Colonic mucosa (tissue), 4 donors: Measurements from ENCODE around the gene NUAK1. TPM values are rescaled to one million over a fixed set of nuclear protein-coding genes. Genes with fewer than 3 reads are reported as not detected.

ENCODE experiments used
- DNase-seq: peaks from one replicate; pipeline ENCODE4 v3.0.0-alpha.2; 2020
- H3K27ac ChIP-seq: fragments of 200-600 bp; one replicate; pipeline ENCODE4 v1.8.0; 2021
- H3K27me3 ChIP-seq: fragments of 200-600 bp; one replicate; pipeline ENCODE4 v1.8.0; 2021
- H3K36me3 ChIP-seq: fragments of 200-600 bp; one replicate; pipeline ENCODE4 v1.8.0; 2021
- H3K4me1 ChIP-seq: fragments of 200-600 bp; one replicate; pipeline ENCODE4 v1.8.0; 2021; ENCODE audit warnings: mild to moderate bottlenecking
- H3K4me3 ChIP-seq: fragments of 200-600 bp; one replicate; pipeline ENCODE4 v1.8.0; 2021
- H3K9ac ChIP-seq, 2 donors: one replicate each; pipeline ENCODE4 v1.7.0; 2013; ENCODE audit warnings: control low read depth in 2 of 2, low read depth in 2 of 2, low read length in 2 of 2
- H3K9me3 ChIP-seq: fragments of 200-600 bp; one replicate; pipeline ENCODE4 v1.8.0; 2021
- CTCF ChIP-seq: fragments of 200-600 bp; IDR thresholded peaks from one replicate; pipeline ENCODE4 v1.8.0; 2022; ENCODE audit warnings: antibody characterized with exemption, mild to moderate bottlenecking
- intact Hi-C: fragments of 100-400 bp; cut with DNase I; formaldehyde crosslinking; loops from one replicate; pipeline ENCODE4 v1.14.1; 2022
- total RNA-seq, 2 donors: library from RNA; stranded (reverse); fragmentation: NEBNext Ultra II Directional in 1 of 2; extraction: Animal tissue kit (Norgen Biotek cat#: 25700) in 1 of 2; gene quantifications; one replicate each; pipeline ENCODE4 v1.2.1, GENCODE V29; 2021
- donor health status: healthy.
- donor health status: DM: no; HTN: no; CAD: no.
- donor health status: DM: no; HTN: no; CAD: no.

NUAK1 gene
- total RNA-seq, 2 donors from 2014 or later = 2.2 to 3.7 TPM

GRCh38 chr12:106034316-106034715 lies 104.4 kb downstream of the NUAK1 start:
- no peak for TF ChIP-seq CTCF
- H3K9ac ChIP-seq = no peak overlapping the region
- no peaks in the 10 kb centered on the region for H3K4me1 ChIP-seq
- intact Hi-C loops = loop anchor here (5.0 kb wide), 1 partner anchor 103 kb away; the partner anchor contains the start of gene NUAK1
- no peak overlapping the region for H3K27ac ChIP-seq
- no peaks in the 10 kb centered on the region for H3K9me3 ChIP-seq
- DNase-seq = no peak
- no peaks in the 10 kb centered on the region for H3K27me3 ChIP-seq
- H3K4me3 ChIP-seq = no peak overlapping the region
- H3K36me3 ChIP-seq = no peaks in the 10 kb centered on the region

GRCh38 chr12:106033161-106033675 lies 105.5 kb downstream of the NUAK1 start:
- intact Hi-C loops = loop anchor here (5.0 kb wide), 1 partner anchor 104 kb away; the partner anchor contains the start of gene NUAK1

GRCh38 chr12:106032623-106032925 lies 106.2 kb downstream of the NUAK1 start:
- H3K4me3 ChIP-seq = no peak overlapping the region
- intact Hi-C loops = loop anchor here (5.0 kb wide), 1 partner anchor 105 kb away; the partner anchor contains the start of gene NUAK1
- no peaks in the 10 kb centered on the region for H3K9me3 ChIP-seq
- no peak overlapping the region for H3K9ac ChIP-seq
- no peaks in the 10 kb centered on the region for H3K36me3 ChIP-seq
- H3K4me1 ChIP-seq = no peaks in the 10 kb centered on the region
- TF ChIP-seq CTCF = no peak
- H3K27me3 ChIP-seq = no peaks in the 10 kb centered on the region
- no peak for DNase-seq
- H3K27ac ChIP-seq = no peak overlapping the region

More at GRCh38 chr12:106033161-106033675, 105.5 kb downstream of the NUAK1 start:
- Histone ChIP-seq H3K36me3 (no peaks in the 10 kb centered on the region), H3K9me3 (no peaks in the 10 kb centered on the region), H3K9ac (no peak overlapping the region), H3K4me1 (no peaks in the 10 kb centered on the region), H3K27ac (no peak overlapping the region), H3K27me3 (no peaks in the 10 kb centered on the region), H3K4me3 (no peak overlapping the region)
- TF ChIP-seq CTCF = no peak
- no peak for DNase-seq

- Histone ChIP-seq H3K4me1 (no peaks in the 10 kb centered on the region), H3K9me3 (no peaks in the 10 kb centered on the region), H3K27me3 (no peaks in the 10 kb centered on the region), H3K9ac (no peak overlapping the region), H3K4me3 (no peak overlapping the region), H3K27ac (no peak overlapping the region), H3K36me3 (no peaks in the 10 kb centered on the region)
- TF ChIP-seq CTCF = no peak
- DNase-seq = no peak
- intact Hi-C loops = loop anchor here (5.0 kb wide), 1 partner anchor 105 kb away; the partner anchor contains the start of gene NUAK1
Observed at GRCh38 chr12:106031761-106032622, 106.8 kb downstream of the NUAK1 start.

- no peaks in the 10 kb centered on the region for H3K36me3 ChIP-seq
- H3K9ac ChIP-seq = peak overlapping the region in 1 of 2 donors; percentile 6
- H3K27ac ChIP-seq = no peak overlapping the region
Observed at GRCh38 chr12:106030210-106031071, 108.3 kb downstream of the NUAK1 start.

More at GRCh38 chr12:106030210-106031071, 108.3 kb downstream of the NUAK1 start:
- no peaks in the 10 kb centered on the region for H3K4me1 ChIP-seq
- no peaks in the 10 kb centered on the region for H3K27me3 ChIP-seq
- no peak overlapping the region for H3K4me3 ChIP-seq
- no peaks in the 10 kb centered on the region for H3K9me3 ChIP-seq
- TF ChIP-seq CTCF = no peak
- no peak for DNase-seq
- intact Hi-C loops = loop anchor here (5.0 kb wide), 1 partner anchor 107 kb away; the partner anchor contains the start of gene NUAK1
